HCT116 (cell line): Measurements from ENCODE around the gene HIPK2. TPM values are rescaled to one million over a fixed set of nuclear protein-coding genes. Genes with fewer than 3 reads are reported as not detected.

Source experiments
- ATAC-seq: fragments of 200-7000 bp; cut with Tn5 transposase; 2 replicates; pipeline ENCODE4 v1.9.1; 2020; ENCODE audit warnings: mild to moderate bottlenecking, moderate library complexity
- BruUV-seq: library from RNA; stranded (reverse); fragments of 400-500 nt; replicated peaks from 2 replicates; lab custom pipeline; 2021; lab: Mats Ljungman, UMichigan
- CTCF ChIA-PET: fragments of 300-600 bp; sonication (Branson Sonifier 250); formaldehyde crosslinking; loops from one replicate; lab custom pipeline; 2021; ENCODE audit warnings: antibody characterized with exemption; lab: Charles Lee
- POLR2A ChIA-PET: fragments of 300-600, 350-600 bp; sonication (Branson Sonifier 250); formaldehyde crosslinking; loops from one replicate; lab custom pipeline; 2021; ENCODE audit warnings: antibody characterized with exemption; lab: Charles Lee
- RAD21 ChIA-PET, 2 experiments: fragments of 300-600 bp; sonication (Branson Sonifier 250); formaldehyde crosslinking; loops; one replicate each; lab custom pipeline; 2023; ENCODE audit warnings: low total read pairs in 2 of 2; ENCODE audit not compliant: uncharacterized antibody in 2 of 2, unreplicated experiment in 2 of 2, low non-redundant PET in 1 of 2; lab: Charles Lee
- DNase-seq: peaks from one replicate; pipeline ENCODE4 v3.0.0-alpha.2; 2010; ENCODE audit warnings: low read depth, low spot score
- H2AFZ ChIP-seq: fragments of 200-600 bp; shearing (Covaris generic), sonication (generic); 2 replicates; pipeline ENCODE4 v1.6.1; 2017; ENCODE audit warnings: low read depth, mixed run types, mixed read lengths, antibody characterized with exemption, low read length; ENCODE audit not compliant: poor library complexity, severe bottlenecking
- H3K27ac ChIP-seq: 2 replicates; pipeline ENCODE4 v1.5.1; 2012; ENCODE audit warnings: low read depth, low read length
- H3K27me3 ChIP-seq: fragments of 200-600 bp; sonication (generic); 2 replicates; pipeline ENCODE4 v1.6.1; 2016; ENCODE audit warnings: mixed run types, low read length, mixed read lengths; ENCODE audit not compliant: insufficient read depth
- H3K36me3 ChIP-seq, 2 experiments: fragments of 200-500 bp in 1 of 2; fragments of 200-600 bp in 1 of 2; sonication (Bioruptor generic) in 1 of 2; sonication (generic) in 1 of 2; 2 replicates each; pipeline versions ENCODE4 v1.5.1 to v1.6.1; 2014 to 2016; ENCODE audit warnings: low read length in 2 of 2, inconsistent platforms in 1 of 2, mixed read lengths in 1 of 2, mixed run types in 1 of 2; ENCODE audit not compliant: insufficient read depth in 2 of 2, control insufficient read depth in 1 of 2
- H3K4me1 ChIP-seq, 2 experiments: fragments of 200-600 bp in 1 of 2; sonication (generic) in 1 of 2; 2 replicates each; pipeline versions ENCODE4 v1.5.1 to v1.6.1; 2012 to 2017; ENCODE audit warnings: low read length in 2 of 2, inconsistent platforms in 1 of 2, mild to moderate bottlenecking in 1 of 2, mixed read lengths in 1 of 2, mixed run types in 1 of 2, moderate library complexity in 1 of 2; ENCODE audit not compliant: insufficient read depth in 2 of 2, control insufficient read depth in 1 of 2
- H3K4me2 ChIP-seq: fragments of 200-600 bp; sonication (generic); 2 replicates; pipeline ENCODE4 v1.6.1; 2017; ENCODE audit warnings: mixed run types, low read length, mixed read lengths
- H3K4me3 ChIP-seq, 2 experiments: fragments of 200-600 bp in 1 of 2; sonication (generic) in 1 of 2; replicated peaks in 1 of 2; 2 replicates each; pipeline ENCODE4 v1.5.1; 2011 to 2016; ENCODE audit warnings: low read length in 2 of 2, control low read depth in 1 of 2, low read depth in 1 of 2, mild to moderate bottlenecking in 1 of 2, mixed read lengths in 1 of 2, mixed run types in 1 of 2
- H3K79me2 ChIP-seq: fragments of 200-600 bp; sonication (generic); 2 replicates; pipeline ENCODE4 v1.6.1; 2017; ENCODE audit warnings: mild to moderate bottlenecking, mixed run types, low read length, moderate library complexity, mixed read lengths; ENCODE audit not compliant: insufficient read depth
- H3K9ac ChIP-seq: fragments of 200-600 bp; sonication (generic); 2 replicates; pipeline ENCODE4 v1.6.1; 2016; ENCODE audit warnings: low read length, mixed read lengths
- H3K9me2 ChIP-seq: fragments of 200-600 bp; sonication (generic), shearing (Covaris generic); 2 replicates; pipeline ENCODE4 v1.6.1; 2017; ENCODE audit warnings: mixed run types, mild to moderate bottlenecking, moderate library complexity; ENCODE audit not compliant: insufficient read depth
- H3K9me3 ChIP-seq, 2 experiments: fragments of 200-500 bp in 1 of 2; fragments of 200-600 bp in 1 of 2; sonication (Bioruptor generic) in 1 of 2; sonication (generic) in 1 of 2; 2 replicates each; pipeline ENCODE4 v1.6.1; 2014 to 2017; ENCODE audit warnings: low read length in 2 of 2, mixed read lengths in 2 of 2, inconsistent platforms in 1 of 2, low read depth in 1 of 2, mild to moderate bottlenecking in 1 of 2, mixed run types in 1 of 2, moderate library complexity in 1 of 2; ENCODE audit not compliant: control insufficient read depth in 1 of 2, insufficient read depth in 1 of 2
- H4K20me1 ChIP-seq: fragments of 200-600 bp; sonication (generic), shearing (Covaris generic); 2 replicates; pipeline ENCODE4 v1.6.1; 2017; ENCODE audit warnings: mixed run types, mild to moderate bottlenecking, moderate library complexity; ENCODE audit not compliant: insufficient read depth
- CEBPB ChIP-seq: IDR thresholded peaks from 2 replicates; pipeline ENCODE4 v1.6.1; 2012; ENCODE audit warnings: low read depth
- ELF1 ChIP-seq: IDR thresholded peaks from 2 replicates; pipeline ENCODE4 v1.6.1; 2012; ENCODE audit warnings: low read depth, borderline replicate concordance
- JUND ChIP-seq: IDR thresholded peaks from 2 replicates; pipeline ENCODE4 v1.6.1; 2012
- MAX ChIP-seq: IDR thresholded peaks from 2 replicates; pipeline ENCODE4 v1.6.1; 2012
- POLR2A ChIP-seq: IDR thresholded peaks from 2 replicates; pipeline ENCODE4 v1.7.0; 2011; ENCODE audit warnings: borderline replicate concordance; ENCODE audit not compliant: insufficient read depth, insufficient read length; ENCODE audit errors: extremely low read depth
- POLR2AphosphoS5 ChIP-seq: IDR thresholded peaks from 2 replicates; pipeline ENCODE4 v1.6.1; 2011; ENCODE audit warnings: mild to moderate bottlenecking, low read depth, low read length, moderate library complexity
- SP1 ChIP-seq: IDR thresholded peaks from 2 replicates; pipeline ENCODE4 v1.6.1; 2012; ENCODE audit warnings: low read depth
- TCF7L2 ChIP-seq: IDR thresholded peaks from 2 replicates; pipeline ENCODE4 v1.7.0; 2011; ENCODE audit warnings: borderline replicate concordance, inconsistent platforms; ENCODE audit not compliant: insufficient read depth, insufficient read length; ENCODE audit errors: extremely low read depth
- YY1 ChIP-seq: IDR thresholded peaks from 2 replicates; pipeline ENCODE4 v1.6.1; 2011; ENCODE audit warnings: low read length, low read depth, moderate library complexity, mild to moderate bottlenecking; ENCODE audit not compliant: insufficient replicate concordance; ENCODE audit errors: extremely low read depth
- ZNF274 ChIP-seq: fragments of 200-500 bp; sonication (Bioruptor generic); IDR thresholded peaks from 2 replicates; pipeline ENCODE4 v1.6.1; 2014; ENCODE audit warnings: mild to moderate bottlenecking, low read depth, low read length, inconsistent platforms
- intact Hi-C: fragments of 100-400 bp; cut with micrococcal nuclease; formaldehyde crosslinking; loops from 2 replicates; pipeline ENCODE4 v1.10.0; 2022
- total RNA-seq: library from RNA; stranded (reverse); gene quantifications from one replicate; pipeline ENCODE4 v1.2.1, GENCODE V29; 2021; ENCODE audit not compliant: unreplicated experiment
- TF ChIP-seq, protein P1 (sequence below): IDR thresholded peaks from 2 replicates; pipeline ENCODE4 v1.6.1; 2012
- TF ChIP-seq, protein P2 (sequence below): IDR thresholded peaks from 2 replicates; pipeline ENCODE4 v1.6.1; 2011; ENCODE audit warnings: mild to moderate bottlenecking, low read length, moderate library complexity; ENCODE audit not compliant: insufficient replicate concordance; ENCODE audit errors: extremely low read depth
- TF ChIP-seq, protein P3 (sequence below): IDR thresholded peaks from 2 replicates; pipeline ENCODE4 v1.6.1; 2012; ENCODE audit warnings: low read depth

HIPK2 gene
- total RNA-seq, 1 experiment from 2014 or later = 49.5 TPM

GRCh38 chr7:139703487-139704307 is 74.1 kb downstream of the HIPK2 start:
- Histone ChIP-seq H3K27ac (no peak overlapping the region), H3K9me2 (no peaks in the 10 kb centered on the region), H3K4me1 (0 out of 4 replicates have a peak, but pooled peaks cover 0 to 4% of the 10 kb centered on the region in 2 experiments), H3K9ac (no peak overlapping the region), H3K4me2 (no peak overlapping the region), H4K20me1 (no peaks in the 10 kb centered on the region), H3K4me3 (no peak overlapping the region), H2AFZ (no peak overlapping the region), H3K79me2 (peaks cover 25% of the 10 kb centered on the region), H3K36me3 (peaks cover 4 to 5% of the 10 kb centered on the region in 2 experiments; a peak in 1 of 4 replicates), H3K27me3 (no peaks in the 10 kb centered on the region), H3K9me3 (no peaks in the 10 kb centered on the region)
- intact Hi-C loops = no loop called here
- DNase-seq (no peak), ATAC-seq (no peak; the same call in 1 of the 2 replicates)
- ChIA-PET RAD21 (no interaction called here), POLR2A (no interaction called here), CTCF (no interaction called here)
- no peak for TF ChIP-seq JUND
- no peak for TF ChIP-seq YY1
- no peak for TF ChIP-seq ELF1
- TF ChIP-seq, protein P1, sequence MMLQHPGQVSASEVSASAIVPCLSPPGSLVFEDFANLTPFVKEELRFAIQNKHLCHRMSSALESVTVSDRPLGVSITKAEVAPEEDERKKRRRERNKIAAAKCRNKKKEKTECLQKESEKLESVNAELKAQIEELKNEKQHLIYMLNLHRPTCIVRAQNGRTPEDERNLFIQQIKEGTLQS = no peak
- no peak for TF ChIP-seq POLR2AphosphoS5
- no peak for TF ChIP-seq CEBPB
- no peak for TF ChIP-seq MAX
- TF ChIP-seq ZNF274 = no peak
- no peak for TF ChIP-seq SP1
- TF ChIP-seq, protein P2, sequence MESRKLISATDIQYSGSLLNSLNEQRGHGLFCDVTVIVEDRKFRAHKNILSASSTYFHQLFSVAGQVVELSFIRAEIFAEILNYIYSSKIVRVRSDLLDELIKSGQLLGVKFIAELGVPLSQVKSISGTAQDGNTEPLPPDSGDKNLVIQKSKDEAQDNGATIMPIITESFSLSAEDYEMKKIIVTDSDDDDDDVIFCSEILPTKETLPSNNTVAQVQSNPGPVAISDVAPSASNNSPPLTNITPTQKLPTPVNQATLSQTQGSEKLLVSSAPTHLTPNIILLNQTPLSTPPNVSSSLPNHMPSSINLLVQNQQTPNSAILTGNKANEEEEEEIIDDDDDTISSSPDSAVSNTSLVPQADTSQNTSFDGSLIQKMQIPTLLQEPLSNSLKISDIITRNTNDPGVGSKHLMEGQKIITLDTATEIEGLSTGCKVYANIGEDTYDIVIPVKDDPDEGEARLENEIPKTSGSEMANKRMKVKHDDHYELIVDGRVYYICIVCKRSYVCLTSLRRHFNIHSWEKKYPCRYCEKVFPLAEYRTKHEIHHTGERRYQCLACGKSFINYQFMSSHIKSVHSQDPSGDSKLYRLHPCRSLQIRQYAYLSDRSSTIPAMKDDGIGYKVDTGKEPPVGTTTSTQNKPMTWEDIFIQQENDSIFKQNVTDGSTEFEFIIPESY = no peak
- TF ChIP-seq POLR2A = no peak
- TF ChIP-seq TCF7L2 = no peak
- TF ChIP-seq, protein P3, sequence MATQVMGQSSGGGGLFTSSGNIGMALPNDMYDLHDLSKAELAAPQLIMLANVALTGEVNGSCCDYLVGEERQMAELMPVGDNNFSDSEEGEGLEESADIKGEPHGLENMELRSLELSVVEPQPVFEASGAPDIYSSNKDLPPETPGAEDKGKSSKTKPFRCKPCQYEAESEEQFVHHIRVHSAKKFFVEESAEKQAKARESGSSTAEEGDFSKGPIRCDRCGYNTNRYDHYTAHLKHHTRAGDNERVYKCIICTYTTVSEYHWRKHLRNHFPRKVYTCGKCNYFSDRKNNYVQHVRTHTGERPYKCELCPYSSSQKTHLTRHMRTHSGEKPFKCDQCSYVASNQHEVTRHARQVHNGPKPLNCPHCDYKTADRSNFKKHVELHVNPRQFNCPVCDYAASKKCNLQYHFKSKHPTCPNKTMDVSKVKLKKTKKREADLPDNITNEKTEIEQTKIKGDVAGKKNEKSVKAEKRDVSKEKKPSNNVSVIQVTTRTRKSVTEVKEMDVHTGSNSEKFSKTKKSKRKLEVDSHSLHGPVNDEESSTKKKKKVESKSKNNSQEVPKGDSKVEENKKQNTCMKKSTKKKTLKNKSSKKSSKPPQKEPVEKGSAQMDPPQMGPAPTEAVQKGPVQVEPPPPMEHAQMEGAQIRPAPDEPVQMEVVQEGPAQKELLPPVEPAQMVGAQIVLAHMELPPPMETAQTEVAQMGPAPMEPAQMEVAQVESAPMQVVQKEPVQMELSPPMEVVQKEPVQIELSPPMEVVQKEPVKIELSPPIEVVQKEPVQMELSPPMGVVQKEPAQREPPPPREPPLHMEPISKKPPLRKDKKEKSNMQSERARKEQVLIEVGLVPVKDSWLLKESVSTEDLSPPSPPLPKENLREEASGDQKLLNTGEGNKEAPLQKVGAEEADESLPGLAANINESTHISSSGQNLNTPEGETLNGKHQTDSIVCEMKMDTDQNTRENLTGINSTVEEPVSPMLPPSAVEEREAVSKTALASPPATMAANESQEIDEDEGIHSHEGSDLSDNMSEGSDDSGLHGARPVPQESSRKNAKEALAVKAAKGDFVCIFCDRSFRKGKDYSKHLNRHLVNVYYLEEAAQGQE = no peak
- BruUV-seq = no TSS peak
